HG03045 (cell line): ENCODE measurements around the gene RASL12.
"Not testable (repeated sequence)": the region's sequence is repeated elsewhere in the genome, so short reads cannot be mapped to it uniquely, and the experiment has no call there.

Source experiments
- ATAC-seq: cut with Tn5 transposase; IDR thresholded peaks from one replicate; pipeline ENCODE4 v1.9.1; 2021; ENCODE audit warnings: mild to moderate bottlenecking, moderate library complexity; ENCODE audit not compliant: unreplicated experiment

The RASL12 gene

DNA sequence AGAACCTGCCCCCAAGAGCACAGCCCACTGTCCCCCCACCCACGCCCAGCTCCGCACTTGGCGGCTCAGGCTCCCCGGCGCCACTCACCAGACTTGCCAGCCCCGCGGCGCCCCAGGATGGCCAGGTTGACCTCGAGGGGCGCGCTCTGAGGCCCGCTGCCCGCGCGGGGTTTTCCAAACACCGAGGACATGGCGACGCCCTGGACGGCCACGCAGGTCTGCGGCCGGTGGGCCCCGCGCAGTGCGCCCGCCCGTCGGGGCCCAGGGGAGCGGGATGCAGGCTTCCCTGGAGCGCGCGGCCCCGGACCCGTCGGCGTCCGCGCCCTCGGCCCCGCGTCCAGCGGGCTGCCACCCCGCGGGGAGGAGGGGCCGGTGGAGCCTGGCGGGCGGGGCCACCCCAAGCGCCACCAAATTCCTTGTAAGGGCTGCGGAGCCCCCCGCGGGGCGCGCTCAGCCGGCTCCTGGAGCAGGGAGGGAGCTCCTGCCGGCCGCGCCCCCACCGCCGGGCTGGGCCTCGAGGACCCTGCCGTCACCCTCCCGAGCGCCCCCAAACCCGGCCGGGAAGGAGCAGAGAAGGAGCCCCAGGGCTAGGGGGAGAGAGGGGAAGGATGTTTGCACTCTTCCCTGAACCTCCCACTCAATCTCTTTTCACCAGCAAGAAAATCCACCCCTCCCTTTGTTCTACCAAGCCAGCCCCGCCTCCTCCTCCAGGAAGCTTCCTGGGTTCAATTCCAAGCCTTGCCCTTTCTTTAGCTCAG is at the start of gene RASL12:
TSS of gene RASL12 (minus strand) at position 347 of the 758 bp plus-strand sequence. CDS start at position 191, 156 bp downstream.
- ATAC-seq: no peak

GRCh38 chr15:65115542-65115941 is 47.8 kb upstream of the RASL12 start:
- no peak for ATAC-seq

GRCh38 chr15:65115086-65115485 is 47.3 kb upstream of the RASL12 start, which contains the start of gene UBAP1L:
UBAP1L (minus strand) TSS chr15:65115200; CDS start chr15:65106215, 8,985 bp downstream.
- ATAC-seq: no peak

GRCh38 chr15:65110676-65111292 is 43.0 kb upstream of the RASL12 start:
- ATAC-seq: no peak

- no peak for ATAC-seq
These were observed 38.3 kb upstream of the RASL12 start for GRCh38 chr15:65106011-65106590.

GRCh38 chr15:65105038-65105437 is 37.2 kb upstream of the RASL12 start:
- no peak for ATAC-seq

DNA sequence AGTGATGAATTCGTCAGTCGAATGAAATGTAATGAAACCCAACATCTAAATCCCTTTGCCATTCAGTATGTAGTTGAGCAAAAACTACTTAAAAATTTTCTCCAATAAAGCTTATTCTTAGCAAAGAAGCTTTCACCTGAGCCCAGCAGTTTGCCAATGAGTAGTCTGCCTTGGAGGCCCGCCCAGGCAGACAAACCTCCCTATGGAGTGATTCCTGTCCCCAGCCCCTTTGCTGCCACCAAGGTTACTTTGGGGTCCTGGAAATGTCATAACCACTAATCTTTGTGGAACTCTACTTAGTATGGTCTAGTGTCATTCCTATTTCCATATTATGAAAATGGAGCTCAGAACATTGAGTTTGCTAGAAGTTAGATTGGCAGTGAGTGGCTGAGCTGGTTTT is 35.1 kb upstream of the RASL12 start:
- ATAC-seq: no peak

- no peak for ATAC-seq
These were observed 34.3 kb upstream of the RASL12 start for GRCh38 chr15:65101891-65102708.

GRCh38 chr15:65101411-65101890 is 33.7 kb upstream of the RASL12 start:
- no peak for ATAC-seq

- no peak for ATAC-seq
These were observed 32.7 kb upstream of the RASL12 start for GRCh38 chr15:65100442-65100841.

DNA sequence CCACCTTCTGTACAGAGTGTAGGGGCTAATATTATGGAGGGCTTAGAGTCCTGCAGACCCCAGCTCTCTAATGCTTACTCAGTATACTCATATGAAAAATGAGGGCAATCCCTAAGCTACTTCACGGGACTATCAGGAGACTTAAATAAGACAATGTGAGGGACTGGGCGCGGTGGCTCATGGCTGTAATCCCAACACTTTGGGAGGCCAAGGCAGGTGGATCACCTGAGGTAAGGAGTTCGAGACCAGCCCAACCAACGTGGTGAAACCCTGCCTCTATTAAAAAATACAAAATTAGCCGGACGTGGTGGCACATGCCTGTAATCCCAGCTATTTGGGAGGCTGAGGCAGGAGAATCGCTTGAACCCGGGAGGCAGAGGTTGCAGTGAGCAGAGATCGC is 32.0 kb upstream of the RASL12 start:
- ATAC-seq: not testable (repeated sequence)

- no peak for ATAC-seq
These were observed 31.5 kb upstream of the RASL12 start for GRCh38 chr15:65099336-65099735.

DNA sequence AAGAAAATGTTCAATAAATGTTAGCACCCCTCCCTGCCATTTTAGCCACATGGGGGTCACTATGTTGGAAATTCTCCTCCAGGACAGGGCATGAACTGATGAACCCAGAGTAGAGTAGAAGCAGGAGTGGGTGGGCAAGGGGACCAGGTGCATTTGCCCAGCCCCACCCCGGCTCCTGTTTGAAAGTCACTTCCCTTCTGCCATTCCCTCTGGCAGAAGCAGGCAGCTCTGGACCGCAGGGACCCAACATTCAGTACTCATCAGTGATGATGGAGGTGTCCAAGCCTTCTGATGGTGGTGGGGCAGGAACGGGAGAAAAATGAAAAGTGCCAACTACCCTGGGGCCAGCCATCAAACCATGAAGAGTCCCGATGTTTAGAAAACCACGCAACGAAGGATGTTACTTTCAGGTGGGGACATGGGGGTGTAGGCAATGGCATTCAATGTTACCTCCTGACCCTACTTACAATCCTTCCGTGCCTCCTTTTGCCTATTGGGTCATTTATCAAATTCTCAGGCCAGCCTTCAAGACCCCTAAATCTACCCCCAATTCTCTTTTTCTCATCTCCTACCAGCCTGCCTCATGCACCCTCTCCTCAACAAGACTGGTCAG is 30.0 kb upstream of the RASL12 start:
- ATAC-seq: no peak

DNA sequence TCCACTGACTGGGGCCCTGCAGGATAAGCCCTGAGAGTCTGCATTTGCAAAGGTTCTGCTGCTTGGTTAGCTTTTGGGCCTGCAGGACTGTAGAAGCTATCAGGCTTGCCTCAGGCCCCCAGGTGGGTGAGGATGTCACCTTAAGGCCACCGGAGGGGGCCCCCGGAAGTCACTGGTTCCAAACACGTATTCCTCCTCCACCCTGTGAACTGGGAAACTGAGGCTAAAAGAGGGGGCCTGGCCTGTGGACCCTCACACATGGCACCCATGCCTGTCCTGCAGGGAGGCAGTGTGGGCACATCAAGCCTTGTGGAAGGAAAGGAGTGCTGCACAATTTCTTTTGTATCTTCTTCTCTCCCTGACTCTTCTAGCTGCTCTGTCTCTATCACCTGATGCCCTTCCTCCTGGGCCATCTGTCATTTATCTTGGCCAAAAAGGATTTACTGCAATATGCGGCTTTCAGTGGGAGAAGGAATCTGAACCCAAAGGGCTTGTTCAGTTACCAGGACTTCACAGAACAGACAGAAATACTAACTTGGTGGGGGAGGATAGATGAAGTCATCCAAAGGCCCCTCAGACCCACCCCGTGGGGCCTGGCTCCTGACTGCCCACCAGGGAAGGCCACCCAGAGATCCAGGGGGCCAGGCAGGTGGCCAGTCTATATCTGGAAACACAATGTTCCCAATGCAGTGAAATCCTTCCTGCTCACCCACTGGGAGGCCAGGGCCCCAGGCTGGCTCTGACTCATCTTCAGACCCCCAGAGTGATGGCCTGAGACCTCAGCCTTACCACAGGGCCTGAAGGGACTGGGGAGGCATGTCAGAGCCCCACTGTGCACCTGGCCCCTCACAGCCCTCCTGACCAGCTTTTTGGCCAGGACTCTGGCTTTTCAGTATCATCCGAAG is 28.9 kb upstream of the RASL12 start:
- ATAC-seq: no peak

DNA sequence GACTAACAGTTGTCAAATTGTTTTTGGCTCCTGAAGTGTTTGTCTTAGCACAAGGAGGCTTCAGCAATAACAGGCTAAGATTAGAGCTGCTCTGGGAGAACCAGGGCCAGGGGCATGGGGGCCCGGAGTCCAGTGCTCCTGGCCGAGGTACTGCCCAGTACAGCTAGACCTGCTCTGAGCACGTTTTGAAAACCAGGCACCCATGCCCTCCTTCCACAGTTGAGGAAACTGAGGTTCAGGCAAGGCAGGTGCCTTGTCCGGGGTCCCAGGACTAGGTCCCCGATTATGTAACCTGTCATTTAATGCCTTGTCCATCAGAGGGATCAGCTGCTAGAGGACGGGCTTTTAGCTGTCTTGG is 27.9 kb upstream of the RASL12 start:
- no peak for ATAC-seq

- ATAC-seq: no peak
These were observed 27.4 kb upstream of the RASL12 start for GRCh38 chr15:65095011-65095746.

GRCh38 chr15:65094294-65094995 is 26.7 kb upstream of the RASL12 start:
- no peak for ATAC-seq

DNA sequence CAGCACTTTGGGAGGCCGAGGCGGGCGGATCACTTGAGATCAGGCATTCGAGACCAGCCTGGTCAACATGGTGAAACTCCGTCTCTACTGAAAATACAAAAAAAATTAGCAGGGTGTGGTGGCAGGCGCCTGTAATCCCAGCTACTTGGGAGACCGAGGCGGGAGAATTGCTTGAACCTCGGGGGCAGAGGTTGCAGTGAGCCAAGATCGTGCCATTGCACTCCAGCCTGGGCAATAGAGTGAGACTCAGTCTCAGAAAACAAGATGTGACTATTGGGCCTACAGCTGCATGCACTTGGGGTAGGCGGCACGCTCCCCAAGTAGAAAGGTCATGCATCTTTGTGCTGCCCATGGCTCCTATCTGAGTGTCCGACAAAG is 26.0 kb upstream of the RASL12 start:
- not testable (repeated sequence) for ATAC-seq
